Fibroblast of pulmonary artery (primary cell): ENCODE measurements around the gene RNF220.
A peak's percentile ranks its signal among the peaks of the same experiment; 100 is the strongest.
"Not testable (repeated sequence)": the region's sequence is repeated elsewhere in the genome, so short reads cannot be mapped to it uniquely, and the experiment has no call there.

Experiments
- DNase-seq: peaks from one replicate; pipeline ENCODE4 v3.0.0-alpha.2; 2010; ENCODE audit warnings: low read depth
- H3K4me3 ChIP-seq: replicated peaks from 2 replicates; pipeline ENCODE4 v1.5.1; 2011; ENCODE audit warnings: low read depth, mild to moderate bottlenecking, control low read depth, low read length, moderate library complexity
- TF ChIP-seq, protein P1 (sequence below): IDR thresholded peaks from 2 replicates; pipeline ENCODE4 v1.5.1; 2011; ENCODE audit warnings: mild to moderate bottlenecking, control low read depth, low read length, inconsistent platforms; ENCODE audit errors: missing control alignments

RNF220 gene

GRCh38 chr1:44489481-44489880, 84.4 kb downstream of the RNF220 start:
- TF ChIP-seq, protein P1, sequence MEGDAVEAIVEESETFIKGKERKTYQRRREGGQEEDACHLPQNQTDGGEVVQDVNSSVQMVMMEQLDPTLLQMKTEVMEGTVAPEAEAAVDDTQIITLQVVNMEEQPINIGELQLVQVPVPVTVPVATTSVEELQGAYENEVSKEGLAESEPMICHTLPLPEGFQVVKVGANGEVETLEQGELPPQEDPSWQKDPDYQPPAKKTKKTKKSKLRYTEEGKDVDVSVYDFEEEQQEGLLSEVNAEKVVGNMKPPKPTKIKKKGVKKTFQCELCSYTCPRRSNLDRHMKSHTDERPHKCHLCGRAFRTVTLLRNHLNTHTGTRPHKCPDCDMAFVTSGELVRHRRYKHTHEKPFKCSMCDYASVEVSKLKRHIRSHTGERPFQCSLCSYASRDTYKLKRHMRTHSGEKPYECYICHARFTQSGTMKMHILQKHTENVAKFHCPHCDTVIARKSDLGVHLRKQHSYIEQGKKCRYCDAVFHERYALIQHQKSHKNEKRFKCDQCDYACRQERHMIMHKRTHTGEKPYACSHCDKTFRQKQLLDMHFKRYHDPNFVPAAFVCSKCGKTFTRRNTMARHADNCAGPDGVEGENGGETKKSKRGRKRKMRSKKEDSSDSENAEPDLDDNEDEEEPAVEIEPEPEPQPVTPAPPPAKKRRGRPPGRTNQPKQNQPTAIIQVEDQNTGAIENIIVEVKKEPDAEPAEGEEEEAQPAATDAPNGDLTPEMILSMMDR: no peak
- DNase-seq: no peak
- no peak overlapping the region for H3K4me3 ChIP-seq

GRCh38 chr1:44496541-44497171, 91.6 kb downstream of the RNF220 start:
- H3K4me3 ChIP-seq: no peak overlapping the region
- TF ChIP-seq, protein P1: no peak
- DNase-seq: no peak

DNA sequence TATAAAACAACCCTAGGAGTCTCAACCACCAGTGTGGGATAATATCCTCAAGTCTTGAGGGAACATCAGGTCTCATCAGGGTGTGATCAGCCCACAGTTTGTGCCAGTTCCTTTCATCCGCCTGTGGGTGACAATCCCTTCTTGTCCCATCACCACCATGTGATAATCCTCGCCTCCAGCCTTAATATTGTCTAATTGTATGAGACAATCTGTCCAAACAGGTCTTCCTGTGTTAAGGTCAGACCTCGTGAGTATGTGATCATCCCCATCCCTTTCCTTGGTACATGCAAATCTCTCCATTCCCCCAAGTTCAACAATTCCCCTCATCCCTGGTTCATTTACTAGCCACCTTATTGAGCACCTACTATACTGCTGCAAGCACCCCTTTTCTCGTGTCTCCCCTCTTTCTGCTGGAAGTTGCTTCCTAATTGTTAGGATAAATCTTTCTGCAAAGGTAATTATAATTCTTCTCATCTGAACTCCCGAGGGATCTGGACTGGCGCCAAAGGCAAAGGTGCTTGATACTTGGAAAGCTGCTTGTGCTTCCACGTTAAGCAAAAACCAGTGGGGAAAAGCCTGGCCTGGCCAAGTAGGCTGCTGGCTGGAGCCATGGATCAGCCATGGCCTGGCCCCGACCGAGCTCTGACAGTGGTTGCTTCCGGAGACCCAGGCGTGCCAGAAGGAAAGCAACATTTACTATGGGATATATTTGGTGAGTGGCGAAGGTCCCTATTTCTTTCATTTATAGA, 92.5 kb downstream of the RNF220 start:
- DNase-seq: no peak
- TF ChIP-seq, protein P1: no peak
- H3K4me3 ChIP-seq: no peak overlapping the region

DNA sequence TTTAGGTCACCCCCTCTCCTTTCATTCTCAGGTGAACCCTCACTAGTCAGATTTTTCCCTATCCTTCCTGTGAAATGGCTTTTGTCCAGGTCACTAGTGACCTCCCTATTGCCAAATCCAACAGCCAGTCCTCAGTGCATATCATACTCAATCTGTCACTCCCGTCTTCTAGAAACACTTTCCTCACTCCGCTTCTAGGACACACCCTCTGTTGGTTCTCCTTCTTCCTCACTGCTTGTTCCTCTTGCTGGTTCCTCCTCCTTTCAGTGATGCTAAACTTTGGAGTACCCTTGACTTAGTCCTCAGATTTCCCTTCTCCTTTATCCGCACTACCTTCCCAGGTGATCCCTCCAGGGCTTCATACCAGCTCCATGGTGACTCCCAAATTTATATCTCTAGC, 94.3 kb downstream of the RNF220 start:
- DNase-seq: no peak
- TF ChIP-seq, protein P1: no peak
- no peak overlapping the region for H3K4me3 ChIP-seq

- TF ChIP-seq, protein P1: peak; percentile 50
- no peak overlapping the region for H3K4me3 ChIP-seq
- peak; percentile 48 for DNase-seq
Observed at GRCh38 chr1:44500181-44501046, 95.4 kb downstream of the RNF220 start.

GRCh38 chr1:44501047-44501890, 96.2 kb downstream of the RNF220 start:
- TF ChIP-seq, protein P1: no peak
- no peak overlapping the region for H3K4me3 ChIP-seq
- no peak for DNase-seq

DNA sequence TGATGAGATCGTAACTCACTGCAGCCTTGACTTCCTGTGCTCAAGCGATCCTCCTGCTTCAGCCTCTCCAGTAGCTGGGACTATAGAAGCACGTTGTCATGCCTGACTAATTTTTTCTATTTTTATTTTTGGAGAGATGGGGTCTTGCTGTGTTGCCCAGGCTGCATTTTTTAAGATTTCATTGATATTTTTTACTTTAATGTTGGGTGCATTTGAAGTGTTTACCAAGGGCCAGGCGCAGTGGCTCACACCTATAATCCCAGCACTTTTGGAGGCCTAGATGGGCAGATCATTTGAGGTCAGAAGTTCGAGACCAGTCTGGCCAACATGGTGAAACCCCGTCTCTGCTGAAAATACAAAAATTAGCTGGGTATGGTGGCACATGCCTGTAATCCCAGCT, 97.8 kb downstream of the RNF220 start:
- H3K4me3 ChIP-seq, DNase-seq: not testable (repeated sequence)
